Uterus (tissue), 4 donors: Measurements from ENCODE around the gene PLA2G6. TPM values are rescaled to one million over a fixed set of nuclear protein-coding genes. Genes with fewer than 3 reads are reported as not detected.
"Not testable (repeated sequence)": the region's sequence is repeated elsewhere in the genome, so short reads cannot be mapped to it uniquely, and the experiment has no call there.

ENCODE experiments used
- DNase-seq, 2 donors: peaks; one replicate each; pipeline ENCODE4 v3.0.0-alpha.2; 2019 to 2020
- H3K27ac ChIP-seq, 2 donors: fragments of 200-600 bp; sonication (generic); 1 replicate in 1 of 2; 2 replicates in 1 of 2; pipeline ENCODE4 v1.5.1; 2016 to 2018
- H3K27me3 ChIP-seq, 2 donors: fragments of 200-600 bp; sonication (generic); one replicate each; pipeline ENCODE4 v1.5.1; 2018 to 2019; ENCODE audit warnings: control low read depth in 1 of 2
- H3K36me3 ChIP-seq, 2 donors: fragments of 200-600 bp; sonication (generic); one replicate each; pipeline ENCODE4 v1.5.1; 2019; ENCODE audit warnings: control low read depth in 1 of 2
- H3K4me1 ChIP-seq, 2 donors: fragments of 200-600 bp; sonication (generic); one replicate each; pipeline ENCODE4 v1.5.1; 2018 to 2019; ENCODE audit warnings: control low read depth in 1 of 2
- H3K4me3 ChIP-seq, 2 donors: fragments of 200-600 bp; sonication (generic); 1 replicate in 1 of 2; 2 replicates in 1 of 2; pipeline ENCODE4 v1.5.1; 2018 to 2019; ENCODE audit warnings: mild to moderate bottlenecking in 1 of 2
- H3K9me3 ChIP-seq, 2 donors: fragments of 200-600 bp; sonication (generic); one replicate each; pipeline ENCODE4 v1.5.1; 2019; ENCODE audit warnings: control low read depth in 1 of 2
- CTCF ChIP-seq, 4 experiments: fragments of 200-600 bp in 2 of 4; fragments of 450-650 bp in 2 of 4; sonication (generic) in 2 of 4; IDR thresholded peaks; one replicate each; pipeline ENCODE4 v1.5.1; 2016 to 2019; ENCODE audit warnings: antibody characterized with exemption in 4 of 4, mild to moderate bottlenecking in 2 of 4, moderate library complexity in 1 of 4
- POLR2A ChIP-seq, 2 donors: fragments of 450-650 bp; IDR thresholded peaks; one replicate each; pipeline ENCODE4 v1.6.1; 2016; ENCODE audit warnings: antibody characterized with exemption in 2 of 2, mild to moderate bottlenecking in 1 of 2, moderate library complexity in 1 of 2
- intact Hi-C: fragments of 100-400 bp; cut with DNase I; formaldehyde crosslinking; loops from one replicate; pipeline ENCODE4 v1.15.1; 2023; ENCODE audit warnings: low total_unique reads
- total RNA-seq, 4 donors: library from RNA; depleted of rRNA in 3 of 4; stranded (reverse); fragments of >200 nt in 3 of 4; gene quantifications; one replicate each; pipeline versions ENCODE4 v1.1.0 to v1.2.4, GENCODE V29; 2014 to 2023
- donor health status: DM: yes; HTN: yes; CAD: no.

PLA2G6 gene
- total RNA-seq, 4 donors from 2014 or later: 8.7 to 50.9 (median 34.5) TPM

- no peak for TF ChIP-seq POLR2A (IDR thresholded peaks at IDR 0.05)
- no peak for TF ChIP-seq CTCF (IDR thresholded peaks at IDR 0.05)
- no peak overlapping the region for H3K27ac ChIP-seq
- H3K9me3 ChIP-seq: no peaks in the 10 kb centered on the region
- intact Hi-C loops: no loop called here
- peaks cover 8 to 11% of the 10 kb centered on the region in 2 donors for H3K27me3 ChIP-seq
- H3K4me3 ChIP-seq: peak overlapping the region in 1 of 2 donors; percentile 17
- H3K36me3 ChIP-seq: no peaks in the 10 kb centered on the region
- no peak for DNase-seq
- peaks cover 0 to 15% of the 10 kb centered on the region in 2 donors for H3K4me1 ChIP-seq
Measured at GRCh38 chr22:38081636-38081940, 100.0 kb downstream of the PLA2G6 start.

DNA sequence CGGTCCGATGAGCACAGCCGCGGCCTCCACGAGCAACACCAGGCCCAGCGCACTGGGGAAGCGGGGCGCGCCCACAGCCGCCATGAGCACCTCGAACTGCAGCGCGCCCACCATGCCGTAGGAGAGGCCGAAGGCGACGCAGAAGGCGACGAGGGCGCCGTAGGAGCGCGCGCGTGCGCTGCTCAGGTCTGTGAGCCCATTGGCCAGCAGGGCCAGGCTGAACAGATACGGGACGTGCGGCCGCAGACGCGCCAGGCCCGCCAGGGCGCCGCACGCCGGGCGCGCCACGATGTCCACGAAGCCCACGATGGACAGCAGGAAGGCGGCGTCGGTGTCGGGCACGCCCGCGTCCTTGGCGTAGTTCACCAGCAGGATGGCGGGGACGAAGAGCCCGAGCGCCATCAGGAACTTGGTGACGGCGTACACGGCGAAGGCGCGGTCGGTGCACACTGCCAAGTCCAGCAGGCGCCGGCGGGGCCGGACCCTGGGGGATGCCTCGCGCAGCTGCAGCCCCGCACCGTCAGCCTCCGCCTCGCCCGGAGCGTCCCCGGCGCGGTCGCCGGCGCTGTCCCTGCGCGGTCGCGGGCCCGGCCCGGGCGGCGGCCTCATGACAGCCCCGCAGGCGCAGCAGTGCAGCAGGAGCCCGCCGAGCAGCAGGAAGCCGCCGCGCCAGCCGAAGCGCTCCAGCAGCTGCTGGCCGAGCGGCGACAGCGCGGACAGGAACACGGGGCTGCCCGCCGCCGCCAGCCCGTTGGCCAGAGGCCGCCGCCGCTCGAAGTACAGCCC lies 100.6 kb downstream of the PLA2G6 start:
- no peaks in the 10 kb centered on the region for H3K9me3 ChIP-seq
- peaks cover 8 to 11% of the 10 kb centered on the region in 2 donors for H3K27me3 ChIP-seq
- H3K4me3 ChIP-seq: peak overlapping the region in 1 of 2 donors; percentile 17
- DNase-seq: no peak
- intact Hi-C loops: no loop called here
- H3K27ac ChIP-seq: no peak overlapping the region
- TF ChIP-seq POLR2A (IDR thresholded peaks at IDR 0.05): no peak
- TF ChIP-seq CTCF (IDR thresholded peaks at IDR 0.05): no peak
- H3K36me3 ChIP-seq: no peaks in the 10 kb centered on the region
- peaks cover 0 to 15% of the 10 kb centered on the region in 2 donors for H3K4me1 ChIP-seq

DNA sequence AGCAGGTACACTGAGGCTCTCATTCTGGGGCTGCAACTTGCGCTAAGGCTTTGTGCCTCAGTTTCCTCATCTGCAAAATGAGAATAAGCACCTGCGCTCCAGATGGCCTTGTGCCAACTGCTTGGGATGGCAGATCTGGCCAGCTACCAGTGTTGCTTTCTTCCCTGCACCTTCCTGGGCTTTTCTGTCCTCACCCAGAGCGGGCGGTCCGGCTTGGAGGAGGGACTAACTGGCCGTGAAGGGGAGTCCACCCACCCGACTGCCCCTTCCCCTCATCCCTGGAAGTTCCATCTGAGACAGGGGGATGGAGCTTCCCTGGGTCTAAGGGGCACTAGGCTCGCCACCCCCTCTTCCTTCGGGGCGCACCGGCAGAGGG lies 101.2 kb downstream of the PLA2G6 start:
- TF ChIP-seq POLR2A (IDR thresholded peaks at IDR 0.05) (no peak), CTCF (IDR thresholded peaks at IDR 0.05) (no peak)
- DNase-seq: no peak
- Histone ChIP-seq H3K27ac (no peak overlapping the region), H3K4me1 (peaks cover 0 to 15% of the 10 kb centered on the region in 2 donors), H3K27me3 (peaks cover 8 to 11% of the 10 kb centered on the region in 2 donors), H3K9me3 (no peaks in the 10 kb centered on the region), H3K4me3 (no peak overlapping the region), H3K36me3 (no peaks in the 10 kb centered on the region)
- intact Hi-C loops: no loop called here

GRCh38 chr22:38079804-38080203 lies 101.8 kb downstream of the PLA2G6 start:
- peaks cover 0 to 15% of the 10 kb centered on the region in 2 donors for H3K4me1 ChIP-seq
- H3K27me3 ChIP-seq: peaks cover 8 to 11% of the 10 kb centered on the region in 2 donors
- no peak for DNase-seq
- H3K36me3 ChIP-seq: no peaks in the 10 kb centered on the region
- TF ChIP-seq CTCF (IDR thresholded peaks at IDR 0.05): no peak
- TF ChIP-seq POLR2A (IDR thresholded peaks at IDR 0.05): no peak
- intact Hi-C loops: no loop called here
- H3K9me3 ChIP-seq: no peaks in the 10 kb centered on the region
- H3K27ac ChIP-seq: no peak overlapping the region
- H3K4me3 ChIP-seq: no peak overlapping the region

DNA sequence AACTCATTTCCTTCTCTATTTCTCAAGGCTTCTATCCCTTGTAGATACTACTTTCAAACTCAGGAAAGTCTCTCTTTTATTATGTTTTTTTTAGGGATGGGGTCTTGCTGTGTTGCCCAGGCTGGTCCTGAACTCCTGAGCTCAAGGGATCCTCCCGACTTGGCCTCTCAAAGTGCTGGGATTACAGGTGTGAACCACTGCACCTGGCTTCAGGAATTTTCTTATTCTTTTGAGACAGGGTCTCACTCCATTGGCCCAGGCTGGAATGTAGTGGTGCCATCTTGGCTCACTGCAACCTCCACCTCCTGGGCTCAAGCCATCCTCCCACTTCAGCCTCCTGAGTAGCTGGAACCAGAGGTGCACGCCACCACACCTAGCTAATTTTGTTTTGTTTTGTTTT lies 102.4 kb downstream of the PLA2G6 start:
- H3K27ac ChIP-seq, intact Hi-C loops, H3K9me3 ChIP-seq, DNase-seq, H3K36me3 ChIP-seq, H3K4me3 ChIP-seq: not testable (repeated sequence)
- Histone ChIP-seq H3K27me3 (peaks cover 8 to 11% of the 10 kb centered on the region in 2 donors), H3K4me1 (peaks cover 0 to 15% of the 10 kb centered on the region in 2 donors)
